HUDEP-2 (cell line): ENCODE data around the gene SERPING1.
"Not testable (repeated sequence)": the region's sequence is repeated elsewhere in the genome, so short reads cannot be mapped to it uniquely, and the experiment has no call there.

Experiments used
- DNase-seq, 76 experiments: peaks; one replicate each; lab custom pipeline; 2025; ENCODE audit not compliant: unreplicated experiment in 76 of 76; lab: John Stamatoyannopoulos, UW

Gene SERPING1

DNA sequence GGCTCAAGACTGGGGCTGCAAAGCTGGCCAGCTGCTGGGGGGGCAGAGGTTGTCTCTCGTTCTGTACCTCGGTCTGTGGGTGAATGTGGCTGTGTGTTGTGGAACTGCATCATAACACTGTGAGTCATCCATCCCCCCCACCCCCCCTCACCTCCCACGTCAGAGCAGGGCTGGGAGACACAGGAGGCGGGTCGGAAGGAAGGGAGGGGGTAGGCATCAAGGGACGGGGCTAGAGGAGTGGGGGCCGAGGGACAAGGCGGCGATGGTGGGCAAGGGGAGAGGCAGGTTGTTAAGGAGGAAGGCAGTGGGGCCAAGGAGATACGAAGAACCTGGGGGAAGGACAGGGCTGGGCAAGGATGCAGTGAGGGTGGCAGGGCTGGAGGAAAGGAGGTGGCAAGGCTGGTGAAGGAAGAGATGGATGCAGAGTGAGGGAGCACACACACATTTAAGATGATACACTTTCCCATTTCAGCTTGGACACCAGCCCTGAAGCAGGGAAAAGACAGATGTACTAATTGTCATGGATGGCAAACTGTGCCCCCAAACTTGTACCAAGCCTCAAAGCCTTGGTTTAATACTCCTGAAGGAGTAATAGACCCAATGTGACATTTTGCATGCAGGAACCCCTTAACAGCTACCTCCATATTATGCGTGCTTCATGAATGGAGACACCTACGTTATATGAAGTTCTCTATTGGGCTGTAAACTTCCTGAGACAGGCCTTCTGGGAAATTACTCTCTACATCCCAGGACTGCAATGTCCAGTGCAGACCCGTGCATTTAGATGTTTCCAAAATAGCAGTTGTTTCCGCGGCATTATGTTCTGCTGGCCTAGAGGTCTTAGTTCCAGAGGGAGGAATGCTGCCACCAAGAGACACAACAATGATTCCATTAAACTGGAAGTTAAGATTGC, 52.6 kb downstream of the SERPING1 start, which contains the start of gene YPEL4:
Gene YPEL4, minus strand, starts transcription at position 87 of the 913 bp plus-strand sequence. CDS start 2,805 bp downstream, outside the sequence.
- peak in 59 of 76 experiments; percentile 12 to 83 (median 59) for DNase-seq

GRCh38 chr11:57650739-57651090, 53.2 kb downstream of the SERPING1 start:
- no peak for DNase-seq

DNA sequence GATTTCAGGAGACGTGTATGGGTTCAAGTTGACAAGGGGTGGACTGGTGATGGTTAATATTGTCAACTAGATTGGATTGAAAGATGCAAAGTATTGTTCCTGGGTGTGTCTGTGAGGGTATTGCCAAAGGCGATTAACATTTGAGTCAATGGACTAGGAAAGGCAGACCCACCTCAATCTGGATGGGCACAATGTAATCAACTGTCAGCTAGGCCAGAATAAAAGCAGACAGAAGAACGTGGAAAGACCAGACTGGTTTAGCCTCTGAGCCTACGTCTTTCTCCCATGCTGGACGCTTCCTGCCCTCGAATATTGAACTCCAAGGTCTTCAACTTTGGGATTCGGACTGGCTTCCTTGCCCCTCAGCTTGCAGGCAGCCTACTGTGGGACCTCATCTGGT, 53.9 kb downstream of the SERPING1 start:
- no peak for DNase-seq

- DNase-seq = not testable (repeated sequence)
These were observed 54.7 kb downstream of the SERPING1 start for GRCh38 chr11:57652230-57652629.

GRCh38 chr11:57652662-57653061, 55.2 kb downstream of the SERPING1 start:
- no peak for DNase-seq

DNA sequence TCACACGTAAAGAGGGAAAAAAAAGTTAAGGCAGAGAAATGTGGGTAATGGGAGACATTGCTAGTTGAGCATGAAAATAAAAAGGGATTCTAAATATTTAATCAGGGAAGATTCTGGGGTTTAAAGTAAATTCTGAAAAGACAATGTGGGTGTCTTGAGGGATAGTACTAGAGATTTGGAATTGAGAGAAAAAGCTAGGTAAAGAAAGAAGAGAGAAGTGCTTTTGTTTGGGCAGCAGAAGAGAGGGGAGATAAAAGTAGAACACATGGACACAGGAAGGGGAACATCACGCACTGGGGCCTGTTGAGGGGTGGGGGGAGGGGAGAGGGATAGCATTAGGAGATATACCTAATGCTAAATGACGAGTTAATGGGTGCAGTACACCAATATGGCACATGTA, 55.7 kb downstream of the SERPING1 start:
- no peak for DNase-seq

DNA sequence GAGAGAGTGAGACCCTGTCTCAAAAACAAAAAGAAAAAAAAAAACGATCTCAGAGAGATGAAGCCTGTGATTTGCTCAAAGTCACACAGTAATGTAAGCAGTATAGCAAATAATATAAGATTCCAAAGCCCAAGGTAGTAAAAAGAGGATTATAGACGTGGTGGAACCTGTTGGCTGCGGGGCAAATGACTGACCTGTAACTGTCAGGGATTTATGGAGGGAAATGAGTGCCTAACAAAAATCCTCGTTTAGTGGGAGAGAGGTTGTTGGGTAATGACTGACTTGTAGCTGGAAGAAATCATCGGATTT, 59.4 kb downstream of the SERPING1 start:
- DNase-seq = no peak

GRCh38 chr11:57657194-57658022, 59.9 kb downstream of the SERPING1 start, which contains the start of gene CLP1:
Gene CLP1, plus strand, starts transcription at chr11:57657762. Its CDS starts 1,715 bp downstream, at chr11:57659477.
- DNase-seq = peak in 75 of 76 experiments; percentile 38 to 99 (median 96)

DNA sequence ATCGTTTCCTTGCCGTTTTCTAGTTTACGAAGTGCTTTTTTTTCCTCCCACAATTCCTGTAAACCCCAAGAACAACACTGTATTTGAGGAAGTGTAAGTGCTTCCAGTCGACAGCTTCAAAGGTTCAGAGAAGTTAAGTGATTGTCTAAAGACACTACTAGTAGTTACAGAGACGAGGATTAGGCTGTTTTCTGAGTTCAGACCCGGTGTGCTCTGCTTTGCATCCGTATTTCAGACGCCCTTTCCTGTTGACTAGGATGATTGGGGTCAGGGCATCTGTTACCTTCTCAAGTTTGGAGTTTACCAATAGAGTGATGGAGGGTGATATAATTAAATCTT, 60.5 kb downstream of the SERPING1 start:
- DNase-seq = no peak

DNA sequence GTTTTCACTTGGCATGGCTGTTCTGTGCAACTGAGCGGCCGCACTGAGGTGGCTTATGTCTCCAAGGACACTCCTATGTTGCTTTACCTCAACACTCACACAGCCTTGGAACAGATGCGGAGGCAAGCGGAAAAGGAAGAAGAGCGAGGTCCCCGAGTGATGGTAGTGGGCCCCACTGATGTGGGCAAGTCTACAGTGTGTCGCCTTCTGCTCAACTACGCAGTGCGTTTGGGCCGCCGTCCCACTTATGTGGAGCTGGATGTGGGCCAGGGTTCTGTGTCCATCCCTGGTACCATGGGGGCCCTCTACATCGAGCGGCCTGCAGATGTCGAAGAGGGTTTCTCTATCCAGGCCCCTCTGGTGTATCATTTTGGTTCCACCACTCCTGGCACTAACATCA, 62.2 kb downstream of the SERPING1 start:
- no peak for DNase-seq

DNA sequence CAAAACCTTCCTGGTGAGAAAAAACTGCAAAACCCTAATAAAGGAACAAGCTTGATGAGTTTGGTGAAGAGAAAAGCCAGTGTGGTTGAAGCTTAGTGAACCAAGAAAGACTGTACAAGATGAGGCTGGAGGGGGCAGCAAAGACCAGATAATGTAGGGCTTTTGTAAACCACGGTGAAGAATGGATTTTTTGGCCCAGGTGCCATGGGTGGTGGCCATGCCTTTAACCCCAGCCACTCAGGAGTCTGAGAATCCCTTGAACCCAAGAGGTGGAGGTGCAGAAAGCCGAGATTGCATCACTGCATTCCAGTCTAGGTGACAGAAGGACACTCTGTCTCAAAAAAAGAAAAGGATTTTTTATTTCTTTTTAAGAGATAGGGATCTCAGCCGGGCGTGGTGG, 65.4 kb downstream of the SERPING1 start:
- DNase-seq = peak in 15 of 76 experiments; percentile 4 to 47 (median 23)

- DNase-seq = no peak
These were observed 66.5 kb downstream of the SERPING1 start for GRCh38 chr11:57663975-57664374.
